Smooth muscle cell (in vitro differentiated cells): ENCODE data around the gene MAX. TPM values are rescaled to one million over a fixed set of nuclear protein-coding genes. Genes with fewer than 3 reads are reported as not detected.

Experiments used
- DNase-seq: peaks from one replicate; lab custom pipeline; 2025; ENCODE audit not compliant: unreplicated experiment; lab: John Stamatoyannopoulos, UW
- H2AFZ ChIP-seq: fragments of 200-600 bp; sonication (generic); 2 replicates; pipeline ENCODE4 v1.6.0; 2016; ENCODE audit warnings: antibody characterized with exemption, low read depth, mild to moderate bottlenecking
- H3F3A ChIP-seq: fragments of 200-600 bp; sonication (generic); 2 replicates; pipeline ENCODE4 v1.6.0; 2017; ENCODE audit warnings: antibody characterized with exemption, low read depth
- H3K27ac ChIP-seq: fragments of 200-600 bp; sonication (generic); 2 replicates; pipeline ENCODE4 v1.5.1; 2016; ENCODE audit warnings: low read depth, mild to moderate bottlenecking
- H3K27me3 ChIP-seq: fragments of 200-600 bp; sonication (generic); 2 replicates; pipeline ENCODE4 v1.6.1; 2016; ENCODE audit warnings: low read depth, mild to moderate bottlenecking
- H3K36me3 ChIP-seq: fragments of 200-600 bp; sonication (generic); 2 replicates; pipeline ENCODE4 v1.5.1; 2016; ENCODE audit warnings: low read depth
- H3K4me1 ChIP-seq: fragments of 200-600 bp; sonication (generic); 2 replicates; pipeline ENCODE4 v1.5.1; 2016; ENCODE audit warnings: low read depth
- H3K4me2 ChIP-seq: fragments of 200-600 bp; sonication (generic); 2 replicates; pipeline ENCODE4 v1.6.0; 2016; ENCODE audit warnings: mild to moderate bottlenecking
- H3K4me3 ChIP-seq: fragments of 200-600 bp; sonication (generic); 2 replicates; pipeline ENCODE4 v1.5.1; 2016; ENCODE audit warnings: mild to moderate bottlenecking
- H3K79me2 ChIP-seq: fragments of 200-600 bp; sonication (generic); 2 replicates; pipeline ENCODE4 v1.6.0; 2016; ENCODE audit warnings: low read depth, mild to moderate bottlenecking
- H3K9ac ChIP-seq: fragments of 200-600 bp; sonication (generic); 2 replicates; pipeline ENCODE4 v1.6.0; 2016; ENCODE audit warnings: low read depth
- H3K9me3 ChIP-seq: fragments of 200-600 bp; sonication (generic); replicated peaks from 2 replicates; pipeline ENCODE4 v1.5.1; 2016; ENCODE audit warnings: low read depth
- H4K20me1 ChIP-seq: fragments of 200-600 bp; sonication (generic); 2 replicates; pipeline ENCODE4 v1.6.0; 2016; ENCODE audit warnings: low read depth
- CTCF ChIP-seq: fragments of 200-600 bp; sonication (generic); IDR thresholded peaks from 2 replicates; pipeline ENCODE4 v1.5.1; 2017; ENCODE audit warnings: borderline replicate concordance, mild to moderate bottlenecking, antibody characterized with exemption; ENCODE audit not compliant: insufficient read depth, poor library complexity, severe bottlenecking
- WGBS: methylation state at CpG from one replicate; pipeline ENCODE4 v1.1.7; 2016; ENCODE audit warnings: low lambda C conversion rate; 5-methylcytosine and 5-hydroxymethylcytosine counted together
- polyA plus RNA-seq: library from polyadenylated mRNA; unstranded; fragments of >200 nt; fragmentation: Nextera tagmentation; extraction: Ambion mirVana; gene quantifications from 2 replicates; pipeline ENCODE4 v1.2.1, GENCODE V29; 2016
- total RNA-seq: library from RNA; depleted of rRNA; stranded (reverse); fragments of >200 nt; gene quantifications from 2 replicates; pipeline ENCODE4 v1.2.3, GENCODE V29; 2014

The MAX gene
- total and polyA plus RNA-seq, 2 experiments from 2014 or later, result 30.1 to 37.5 TPM

- no peak overlapping the region for H3K9ac ChIP-seq
- no peak overlapping the region for H3K27ac ChIP-seq
- 90% methylated on average over 4 of the region's 4 CpGs for WGBS
- H3K4me2 ChIP-seq, result no peak overlapping the region
- H3K27me3 ChIP-seq, result no peaks in the 10 kb centered on the region
- no peaks in the 10 kb centered on the region for H3K4me1 ChIP-seq
- no peaks in the 10 kb centered on the region for H3K79me2 ChIP-seq
- no peaks in the 10 kb centered on the region for H3K36me3 ChIP-seq
- H3K4me3 ChIP-seq, result no peak overlapping the region
- no peaks in the 10 kb centered on the region for H3K9me3 ChIP-seq
- DNase-seq, result no peak
- no peaks in the 10 kb centered on the region for H4K20me1 ChIP-seq
- H2AFZ ChIP-seq, result no peak overlapping the region
- H3F3A ChIP-seq, result no peaks in the 10 kb centered on the region
- no peak for TF ChIP-seq CTCF
Measured at GRCh38 chr14:65109357-65109756, 7.0 kb upstream of the MAX start.

DNA sequence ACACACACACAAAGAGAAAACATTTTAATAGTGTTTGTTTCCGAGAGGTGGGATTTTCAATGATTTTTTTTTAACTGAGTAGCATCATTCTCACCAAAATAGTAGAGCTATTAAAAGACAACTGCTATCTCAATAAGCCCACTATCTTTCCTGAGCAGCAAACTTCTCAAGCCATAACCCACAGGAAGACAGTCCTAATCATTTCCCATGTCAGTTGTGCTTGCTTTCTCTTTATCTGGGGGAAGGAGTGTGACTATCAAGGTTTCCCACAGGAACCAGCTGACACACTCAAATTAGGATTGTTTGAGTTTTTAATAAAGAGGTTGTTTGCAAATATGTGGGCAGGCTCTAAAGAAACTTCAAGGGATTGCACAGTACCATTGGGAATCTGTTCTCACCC, 4.9 kb upstream of the MAX start:
- Histone ChIP-seq H3K4me1 (no peaks in the 10 kb centered on the region), H3K27me3 (no peaks in the 10 kb centered on the region), H3K36me3 (no peaks in the 10 kb centered on the region), H4K20me1 (no peaks in the 10 kb centered on the region), H3F3A (no peaks in the 10 kb centered on the region), H3K4me2 (no peak overlapping the region), H2AFZ (no peak overlapping the region), H3K4me3 (no peak overlapping the region), H3K79me2 (no peaks in the 10 kb centered on the region), H3K27ac (no peak overlapping the region), H3K9me3 (no peaks in the 10 kb centered on the region), H3K9ac (no peak overlapping the region)
- TF ChIP-seq CTCF, result no peak
- DNase-seq, result no peak
- WGBS, result 100% methylated on average over 1 of the region's 1 CpG

DNA sequence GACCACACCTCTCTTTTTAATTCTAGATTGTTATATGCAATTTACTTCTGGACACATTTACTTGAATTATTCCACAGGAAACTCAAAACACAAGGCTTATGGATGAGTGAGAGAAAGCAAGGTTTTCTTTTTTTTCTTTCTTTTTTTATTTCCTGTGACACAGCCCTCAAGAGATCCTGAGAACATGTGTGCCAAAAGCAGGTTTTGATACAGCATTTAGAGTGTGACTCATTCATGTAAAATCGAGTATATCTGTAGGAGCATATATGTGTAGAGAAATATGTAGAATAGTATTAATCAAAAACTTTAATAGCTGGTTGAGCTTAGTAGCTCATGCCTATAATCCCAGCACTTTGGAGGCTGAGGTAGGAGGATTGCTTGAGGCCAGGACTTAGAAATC, 4.4 kb upstream of the MAX start:
- 68% methylated on average over 1 of the region's 1 CpG for WGBS
- H3F3A ChIP-seq, result no peaks in the 10 kb centered on the region
- no peak overlapping the region for H3K4me2 ChIP-seq
- H3K27me3 ChIP-seq, result no peaks in the 10 kb centered on the region
- no peak overlapping the region for H3K9ac ChIP-seq
- no peak overlapping the region for H3K27ac ChIP-seq
- H3K36me3 ChIP-seq, result no peaks in the 10 kb centered on the region
- no peaks in the 10 kb centered on the region for H4K20me1 ChIP-seq
- TF ChIP-seq CTCF, result no peak
- no peak for DNase-seq
- H3K4me3 ChIP-seq, result no peak overlapping the region
- H3K4me1 ChIP-seq, result no peaks in the 10 kb centered on the region
- no peak overlapping the region for H2AFZ ChIP-seq
- H3K79me2 ChIP-seq, result peaks cover 4% of the 10 kb centered on the region
- no peaks in the 10 kb centered on the region for H3K9me3 ChIP-seq

GRCh38 chr14:65106316-65106715, 4.0 kb upstream of the MAX start:
- no peak for TF ChIP-seq CTCF
- Histone ChIP-seq H3K9me3 (no peaks in the 10 kb centered on the region), H2AFZ (no peak overlapping the region), H3K27me3 (no peaks in the 10 kb centered on the region), H3K79me2 (peaks cover 8% of the 10 kb centered on the region), H3K36me3 (no peaks in the 10 kb centered on the region), H3K9ac (no peak overlapping the region), H4K20me1 (no peaks in the 10 kb centered on the region), H3K27ac (no peak overlapping the region), H3K4me2 (no peak overlapping the region), H3K4me3 (no peak overlapping the region), H3F3A (no peaks in the 10 kb centered on the region), H3K4me1 (peaks cover under 1% of the 10 kb centered on the region)
- WGBS, result 98% methylated on average over 4 of the region's 4 CpGs
- no peak for DNase-seq
